Progenitor cell of endocrine pancreas (in vitro differentiated cells): ENCODE measurements around the gene HOXA13. TPM values are rescaled to one million over a fixed set of nuclear protein-coding genes. Genes with fewer than 3 reads are reported as not detected.

ENCODE experiments used
- DNase-seq: peaks from one replicate; pipeline ENCODE4 v3.0.0; 2021; ENCODE audit warnings: low spot score; ENCODE audit not compliant: unreplicated experiment
- H3K27ac Mint-ChIP-seq: 2 replicates; pipeline ENCODE4 v1.8.0; 2021; ENCODE audit warnings: mild to moderate bottlenecking, moderate library complexity, mixed read lengths
- H3K27me3 Mint-ChIP-seq: 2 replicates; pipeline ENCODE4 v1.8.0; 2021; ENCODE audit warnings: mixed read lengths
- H3K36me3 Mint-ChIP-seq: 2 replicates; pipeline ENCODE4 v1.8.0; 2022; ENCODE audit warnings: mixed read lengths; ENCODE audit not compliant: insufficient read depth
- H3K4me1 Mint-ChIP-seq: 2 replicates; pipeline ENCODE4 v1.8.0; 2021; ENCODE audit warnings: low read depth, mixed read lengths
- H3K4me3 Mint-ChIP-seq: 2 replicates; pipeline ENCODE4 v1.8.0; 2021; ENCODE audit warnings: low read depth, mild to moderate bottlenecking, moderate library complexity, mixed read lengths
- H3K9me3 Mint-ChIP-seq: 2 replicates; pipeline ENCODE4 v1.8.0; 2021; ENCODE audit warnings: low read depth, mixed read lengths
- CTCF ChIP-seq: fragments of 200-600 bp; sonication (generic); IDR thresholded peaks from one replicate; pipeline ENCODE4 v1.5.0; 2021; ENCODE audit warnings: antibody characterized with exemption, mild to moderate bottlenecking; ENCODE audit not compliant: unreplicated experiment
- total RNA-seq: library from RNA; stranded (reverse); gene quantifications from 2 replicates; pipeline ENCODE4 v1.2.1, GENCODE V29; 2021

The HOXA13 gene
- total RNA-seq, 1 donor from 2014 or later = not detected

GRCh38 chr7:27176962-27177794 is 22.7 kb downstream of the HOXA13 start:
- TF ChIP-seq CTCF = no peak
- no peak for DNase-seq
- Mint-ChIP-seq H3K4me1 (peaks cover 7% of the 10 kb centered on the region), H3K27ac (no peak overlapping the region), H3K9me3 (no peaks in the 10 kb centered on the region), H3K27me3 (peaks cover 88% of the 10 kb centered on the region), H3K36me3 (no peaks in the 10 kb centered on the region), H3K4me3 (no peak overlapping the region)

DNA sequence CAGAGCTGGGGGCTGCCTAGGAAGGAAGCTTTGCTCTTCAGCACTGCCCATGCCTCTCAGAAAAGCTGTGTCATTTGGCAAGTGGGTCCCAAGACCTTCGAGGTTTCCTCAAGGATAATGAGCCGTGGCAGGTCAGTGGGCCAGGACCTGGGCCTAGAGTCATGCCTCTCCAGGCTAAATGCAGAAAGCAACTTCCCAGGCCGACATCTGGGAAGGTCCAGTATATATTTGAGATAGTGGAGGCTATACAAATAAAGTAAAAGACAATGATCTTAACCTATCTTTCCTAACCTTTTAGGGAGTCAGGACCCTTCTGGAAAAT is 23.4 kb downstream of the HOXA13 start:
- H3K4me3 Mint-ChIP-seq = no peak overlapping the region
- no peak overlapping the region for H3K27ac Mint-ChIP-seq
- H3K27me3 Mint-ChIP-seq = peaks cover 88% of the 10 kb centered on the region
- H3K4me1 Mint-ChIP-seq = peaks cover 9% of the 10 kb centered on the region
- no peak for DNase-seq
- no peaks in the 10 kb centered on the region for H3K9me3 Mint-ChIP-seq
- H3K36me3 Mint-ChIP-seq = no peaks in the 10 kb centered on the region
- no peak for TF ChIP-seq CTCF

DNA sequence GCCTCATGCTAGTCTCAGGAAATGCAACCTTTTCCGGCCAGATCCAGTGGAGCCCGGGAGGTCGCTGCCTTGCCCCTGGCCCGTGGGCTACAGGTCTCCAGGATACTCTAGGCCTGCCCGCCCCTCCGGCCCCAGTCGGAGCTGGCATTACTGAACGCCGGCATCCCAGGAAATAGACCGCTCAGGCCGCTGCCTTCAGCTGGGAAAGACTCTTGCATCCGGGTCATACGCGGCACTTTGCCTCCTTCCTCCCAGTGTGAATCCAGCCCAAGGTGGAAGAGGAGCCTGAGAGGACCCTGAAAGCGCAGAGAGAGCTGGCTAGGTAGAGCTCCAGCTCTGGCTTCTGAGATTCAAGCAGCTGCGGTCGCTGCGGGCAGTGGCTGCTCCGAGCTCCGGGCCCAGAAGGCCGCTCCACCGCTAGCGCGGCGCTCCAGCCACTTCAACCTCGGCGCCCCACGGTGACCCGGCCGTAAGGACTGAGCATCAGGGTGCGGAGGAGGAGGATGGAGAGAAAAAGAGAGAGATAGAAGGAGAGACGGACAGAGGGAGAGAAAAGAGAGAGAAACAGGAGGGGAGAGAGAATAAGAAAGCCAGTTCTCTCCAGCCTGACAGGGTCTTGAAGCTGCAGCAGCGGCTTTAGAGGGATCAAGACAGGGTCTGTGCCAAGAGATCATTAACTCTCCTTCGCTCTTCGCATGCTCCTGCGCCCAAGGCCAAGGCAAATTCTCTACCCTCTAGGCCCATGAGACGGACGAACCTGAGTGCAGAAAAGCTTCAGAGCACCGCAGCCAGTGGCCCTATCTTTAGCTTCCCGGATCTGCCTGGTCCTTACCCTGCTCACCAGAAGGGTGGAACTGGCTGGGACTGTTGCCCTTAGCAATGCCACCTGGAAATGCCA is 24.0 kb downstream of the HOXA13 start:
- Mint-ChIP-seq H3K4me1 (peaks cover 9% of the 10 kb centered on the region), H3K4me3 (no peak overlapping the region), H3K27ac (peak overlapping the region; percentile 29), H3K36me3 (no peaks in the 10 kb centered on the region), H3K27me3 (peaks cover 88% of the 10 kb centered on the region), H3K9me3 (no peaks in the 10 kb centered on the region)
- DNase-seq = no peak
- no peak for TF ChIP-seq CTCF

DNA sequence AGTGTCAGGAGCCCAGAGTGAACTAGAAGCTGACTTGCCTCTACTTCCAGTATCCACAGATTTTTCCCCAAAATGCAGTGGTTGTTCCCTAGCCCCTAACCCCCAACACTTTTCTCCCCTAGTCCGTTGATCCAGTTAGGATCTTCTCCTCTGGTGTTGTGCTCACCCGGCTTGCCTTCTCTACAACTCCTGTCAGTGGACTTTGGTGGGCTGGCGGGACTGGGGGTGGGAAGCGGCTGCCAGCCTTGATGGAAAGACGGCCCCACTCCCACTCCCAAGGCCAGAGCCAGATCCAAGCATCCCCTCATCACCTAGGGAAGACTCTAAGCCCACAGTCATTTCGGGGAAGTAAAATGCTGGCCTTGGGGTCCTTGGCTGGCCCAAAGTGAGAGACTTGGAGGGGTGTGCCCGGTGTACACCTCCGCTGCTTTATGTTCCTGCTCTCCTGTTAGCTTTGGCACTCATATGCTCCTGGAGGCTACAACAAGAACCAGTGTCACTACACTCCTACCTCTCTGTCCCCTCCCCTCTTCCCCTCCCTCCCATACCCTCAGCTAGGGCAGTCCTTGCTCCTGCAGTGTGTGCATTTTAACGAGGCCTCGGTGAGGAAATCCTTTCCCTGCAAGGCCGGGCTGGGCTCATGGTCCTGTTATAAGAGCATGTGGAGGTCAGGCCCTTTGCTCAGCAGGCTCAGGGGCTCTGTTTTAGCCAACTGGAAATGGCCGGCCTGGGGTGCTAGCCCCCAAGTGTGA is 24.8 kb downstream of the HOXA13 start:
- no peak for DNase-seq
- H3K4me1 Mint-ChIP-seq = peaks cover 7% of the 10 kb centered on the region
- H3K27ac Mint-ChIP-seq = peak overlapping the region; percentile 29
- H3K36me3 Mint-ChIP-seq = no peaks in the 10 kb centered on the region
- TF ChIP-seq CTCF = no peak
- H3K9me3 Mint-ChIP-seq = no peaks in the 10 kb centered on the region
- peak overlapping the region; percentile 41 for H3K4me3 Mint-ChIP-seq
- peaks cover 88% of the 10 kb centered on the region for H3K27me3 Mint-ChIP-seq
